Osteoblast (primary cell): Measurements from ENCODE around the gene SPAG8. TPM values are rescaled to one million over a fixed set of nuclear protein-coding genes. Genes with fewer than 3 reads are reported as not detected.

Experiments
- DNase-seq: peaks from one replicate; pipeline ENCODE4 v3.0.0; 2011; ENCODE audit warnings: low spot score, mixed read lengths; ENCODE audit not compliant: insufficient read length; ENCODE audit errors: missing footprints
- H2AFZ ChIP-seq: 2 replicates; pipeline ENCODE4 v1.6.0; 2011; ENCODE audit warnings: mild to moderate bottlenecking, low read length
- H3K27ac ChIP-seq: 2 replicates; pipeline ENCODE4 v1.5.1; 2011; ENCODE audit warnings: mild to moderate bottlenecking, low read depth, low read length, moderate library complexity
- H3K27me3 ChIP-seq: 2 replicates; pipeline ENCODE4 v1.6.0; 2012; ENCODE audit warnings: mild to moderate bottlenecking, control low read depth, inconsistent platforms, low read length, moderate library complexity; ENCODE audit not compliant: insufficient read depth
- H3K36me3 ChIP-seq: 2 replicates; pipeline ENCODE4 v1.5.1; 2011; ENCODE audit warnings: mild to moderate bottlenecking, low read length, control low read depth, moderate library complexity; ENCODE audit not compliant: insufficient read depth
- H3K4me1 ChIP-seq: 2 replicates; pipeline ENCODE4 v1.5.1; 2011; ENCODE audit warnings: mild to moderate bottlenecking, low read length, control low read depth, moderate library complexity; ENCODE audit not compliant: insufficient read depth
- H3K4me2 ChIP-seq: 2 replicates; pipeline ENCODE4 v1.6.0; 2011; ENCODE audit warnings: mild to moderate bottlenecking, low read length; ENCODE audit not compliant: insufficient read depth
- H3K4me3 ChIP-seq: fragments of 200-600 bp; sonication (generic); 3 replicates; pipeline ENCODE4 v1.5.1; 2012; ENCODE audit warnings: mild to moderate bottlenecking, low read length, inconsistent platforms; ENCODE audit not compliant: insufficient read depth
- H3K79me2 ChIP-seq: 2 replicates; pipeline ENCODE4 v1.6.0; 2012; ENCODE audit warnings: mild to moderate bottlenecking, low read length, control low read depth, inconsistent platforms; ENCODE audit not compliant: insufficient read depth
- H3K9me3 ChIP-seq: 2 replicates; pipeline ENCODE4 v1.5.1; 2011; ENCODE audit warnings: low read depth, low read length, control low read depth
- H4K20me1 ChIP-seq: 2 replicates; pipeline ENCODE4 v1.6.0; 2012; ENCODE audit warnings: mild to moderate bottlenecking, low read length, control low read depth; ENCODE audit not compliant: insufficient read depth
- CTCF ChIP-seq: IDR thresholded peaks from 2 replicates; pipeline ENCODE4 v1.5.1; 2011; ENCODE audit warnings: mild to moderate bottlenecking, low read depth, low read length, moderate library complexity; ENCODE audit errors: extremely low read depth
- total RNA-seq: library from RNA; depleted of rRNA; stranded (reverse); fragments of >200 nt; gene quantifications from 2 replicates; pipeline ENCODE4 v1.2.3, GENCODE V29; 2012

SPAG8 gene
- total RNA-seq, 1 donor, result 2.2 TPM

GRCh38 chr9:35822926-35823325, 10.9 kb upstream of the SPAG8 start:
- Histone ChIP-seq H3K36me3 (no peaks in the 10 kb centered on the region), H3K27ac (no peak overlapping the region), H2AFZ (no peak overlapping the region), H3K4me1 (peaks cover 23% of the 10 kb centered on the region), H3K27me3 (no peaks in the 10 kb centered on the region), H3K4me3 (no peak overlapping the region), H3K9me3 (no peaks in the 10 kb centered on the region), H3K4me2 (no peak overlapping the region), H4K20me1 (no peaks in the 10 kb centered on the region), H3K79me2 (no peaks in the 10 kb centered on the region)
- no peak for TF ChIP-seq CTCF
- no peak for DNase-seq

- H3K9me3 ChIP-seq, result no peaks in the 10 kb centered on the region
- H4K20me1 ChIP-seq, result no peaks in the 10 kb centered on the region
- H3K36me3 ChIP-seq, result no peaks in the 10 kb centered on the region
- no peak overlapping the region for H3K4me3 ChIP-seq
- TF ChIP-seq CTCF, result no peak
- no peaks in the 10 kb centered on the region for H3K79me2 ChIP-seq
- H3K4me1 ChIP-seq, result peaks cover 13% of the 10 kb centered on the region
- H3K27me3 ChIP-seq, result no peaks in the 10 kb centered on the region
- no peak overlapping the region for H3K4me2 ChIP-seq
- H3K27ac ChIP-seq, result no peak overlapping the region
- H2AFZ ChIP-seq, result no peak overlapping the region
- DNase-seq, result peak; percentile 96
Measured at GRCh38 chr9:35820076-35820475, 8.0 kb upstream of the SPAG8 start.

GRCh38 chr9:35818341-35818740, 6.3 kb upstream of the SPAG8 start:
- Histone ChIP-seq H3K79me2 (no peaks in the 10 kb centered on the region), H3K27ac (no peak overlapping the region), H3K36me3 (no peaks in the 10 kb centered on the region), H3K4me1 (peaks cover 19% of the 10 kb centered on the region), H3K27me3 (no peaks in the 10 kb centered on the region), H3K4me2 (no peak overlapping the region), H3K9me3 (no peaks in the 10 kb centered on the region), H4K20me1 (no peaks in the 10 kb centered on the region), H3K4me3 (no peak overlapping the region), H2AFZ (no peak overlapping the region)
- TF ChIP-seq CTCF, result no peak
- DNase-seq, result no peak

- TF ChIP-seq CTCF, result peak; percentile 19
- Histone ChIP-seq H3K4me1 (peaks cover 29% of the 10 kb centered on the region), H2AFZ (no peak overlapping the region), H4K20me1 (no peaks in the 10 kb centered on the region), H3K4me3 (no peak overlapping the region), H3K9me3 (no peaks in the 10 kb centered on the region), H3K4me2 (no peak overlapping the region), H3K79me2 (no peaks in the 10 kb centered on the region), H3K27ac (no peak overlapping the region), H3K27me3 (no peaks in the 10 kb centered on the region), H3K36me3 (no peaks in the 10 kb centered on the region)
- DNase-seq, result no peak
Measured at GRCh38 chr9:35816708-35817107, 4.6 kb upstream of the SPAG8 start.
